HEK293 (cell line): ENCODE data around the gene HSD17B8.
A peak's percentile ranks its signal among the peaks of the same experiment; 100 is the strongest.

Experiments
- EGR2 ChIP-seq: fragments of 450-650 bp; formaldehyde crosslinking; IDR thresholded peaks from 2 replicates; pipeline ENCODE4 v1.5.1; 2016; ENCODE audit warnings: low read depth, missing biosample characterization, missing genetic modification characterization
- HOXA7 ChIP-seq: sonication (generic); formaldehyde crosslinking; IDR thresholded peaks from 2 replicates; pipeline ENCODE4 v1.8.1; 2022; ENCODE audit warnings: missing genetic modification reagents, borderline replicate concordance
- KLF1 ChIP-seq: fragments of 450-650 bp; formaldehyde crosslinking; IDR thresholded peaks from 2 replicates; pipeline ENCODE4 v1.5.1; 2016; ENCODE audit warnings: missing biosample characterization, missing genetic modification characterization
- PRDM1 ChIP-seq: fragments of 450-650 bp; formaldehyde crosslinking; IDR thresholded peaks from 2 replicates; pipeline ENCODE4; 2016; ENCODE audit warnings: missing biosample characterization, missing genetic modification characterization
- REPIN1 ChIP-seq: fragments of 450-650 bp; formaldehyde crosslinking; IDR thresholded peaks from 2 replicates; pipeline ENCODE4 v1.5.1; 2017; ENCODE audit warnings: missing biosample characterization, missing genetic modification characterization, low read depth
- SCRT1 ChIP-seq: fragments of 450-650 bp; formaldehyde crosslinking; IDR thresholded peaks from 2 replicates; pipeline ENCODE4 v1.5.1; 2016; ENCODE audit warnings: missing biosample characterization, missing genetic modification characterization, borderline replicate concordance
- SCRT2 ChIP-seq: fragments of 450-650 bp; formaldehyde crosslinking; IDR thresholded peaks from 2 replicates; pipeline ENCODE4 v1.5.1; 2016; ENCODE audit warnings: missing biosample characterization, missing genetic modification characterization
- SP7 ChIP-seq: fragments of 450-650 bp; formaldehyde crosslinking; IDR thresholded peaks from 2 replicates; pipeline ENCODE4 v1.5.1; 2016; ENCODE audit warnings: missing biosample characterization, missing genetic modification characterization
- WT1 ChIP-seq: fragments of 450-650 bp; formaldehyde crosslinking; IDR thresholded peaks from 2 replicates; pipeline ENCODE4 v1.5.1; 2016; ENCODE audit warnings: missing biosample characterization, missing genetic modification characterization
- ZFP37 ChIP-seq: fragments of 450-650 bp; formaldehyde crosslinking; IDR thresholded peaks from 2 replicates; pipeline ENCODE4 v1.5.1; 2016; ENCODE audit warnings: missing biosample characterization, missing genetic modification characterization
- ZNF146 ChIP-seq: fragments of 450-650 bp; formaldehyde crosslinking; IDR thresholded peaks from 2 replicates; pipeline ENCODE4 v1.5.1; 2016; ENCODE audit warnings: missing biosample characterization, missing genetic modification characterization
- ZNF19 ChIP-seq: fragments of 450-650 bp; formaldehyde crosslinking; IDR thresholded peaks from 2 replicates; pipeline ENCODE4; 2016; ENCODE audit warnings: missing biosample characterization, missing genetic modification characterization, low read depth
- ZNF202 ChIP-seq: fragments of 450-650 bp; formaldehyde crosslinking; IDR thresholded peaks from 2 replicates; pipeline ENCODE4 v1.5.1; 2016; ENCODE audit warnings: missing biosample characterization, missing genetic modification characterization, borderline replicate concordance
- ZNF23 ChIP-seq: fragments of 450-650 bp; formaldehyde crosslinking; IDR thresholded peaks from 2 replicates; pipeline ENCODE4 v1.5.1; 2016; ENCODE audit warnings: missing biosample characterization, missing genetic modification characterization, borderline replicate concordance
- ZNF239 ChIP-seq: fragments of 450-650 bp; formaldehyde crosslinking; IDR thresholded peaks from 2 replicates; pipeline ENCODE4 v1.5.1; 2016; ENCODE audit warnings: missing biosample characterization, missing genetic modification characterization
- ZNF274 ChIP-seq, 2 experiments: fragments of 200-500 bp in 1 of 2; fragments of 450-650 bp in 1 of 2; sonication (Bioruptor generic) in 1 of 2; formaldehyde crosslinking in 1 of 2; IDR thresholded peaks; 2 replicates each; pipeline versions ENCODE4 v1.5.1 to v1.6.1; 2014 to 2016; ENCODE audit warnings: borderline replicate concordance in 1 of 2, inconsistent platforms in 1 of 2, low read length in 1 of 2, missing biosample characterization in 1 of 2, missing genetic modification characterization in 1 of 2
- ZNF335 ChIP-seq: fragments of 450-650 bp; formaldehyde crosslinking; conservative IDR thresholded peaks from 2 replicates; pipeline ENCODE4 v1.5.1; 2016; ENCODE audit warnings: missing biosample characterization, missing genetic modification characterization
- ZNF433 ChIP-seq: fragments of 450-650 bp; formaldehyde crosslinking; IDR thresholded peaks from 2 replicates; pipeline ENCODE4 v1.5.1; 2016; ENCODE audit warnings: missing biosample characterization, missing genetic modification characterization, low read depth
- ZNF548 ChIP-seq: fragments of 450-650 bp; formaldehyde crosslinking; IDR thresholded peaks from 2 replicates; pipeline ENCODE4 v1.5.1; 2016; ENCODE audit warnings: missing biosample characterization, missing genetic modification characterization
- ZNF571 ChIP-seq: fragments of 450-650 bp; formaldehyde crosslinking; IDR thresholded peaks from 2 replicates; pipeline ENCODE4 v1.5.0; 2017; ENCODE audit warnings: missing biosample characterization, missing genetic modification characterization
- ZNF596 ChIP-seq: fragments of 450-650 bp; IDR thresholded peaks from 2 replicates; pipeline ENCODE4 v1.5.0; 2018; ENCODE audit warnings: missing biosample characterization, mild to moderate bottlenecking, missing genetic modification characterization, moderate library complexity
- ZNF626 ChIP-seq: fragments of 450-650 bp; sonication (Bioruptor Pico); formaldehyde crosslinking; IDR thresholded peaks from 2 replicates; pipeline ENCODE4 v1.5.1; 2018; ENCODE audit warnings: missing biosample characterization, missing genetic modification characterization, inconsistent platforms
- ZNF768 ChIP-seq: fragments of 450-650 bp; formaldehyde crosslinking; IDR thresholded peaks from 2 replicates; pipeline ENCODE4 v1.5.1; 2018; ENCODE audit warnings: missing biosample characterization, mild to moderate bottlenecking, missing genetic modification characterization
- ZNF785 ChIP-seq: fragments of 450-650 bp; formaldehyde crosslinking; IDR thresholded peaks from 2 replicates; pipeline ENCODE4 v1.5.1; 2016; ENCODE audit warnings: missing biosample characterization, missing genetic modification characterization
- TF ChIP-seq, protein P1 (sequence below): fragments of 450-650 bp; formaldehyde crosslinking; IDR thresholded peaks from 2 replicates; pipeline ENCODE4 v1.5.1; 2016; ENCODE audit warnings: missing biosample characterization, missing genetic modification characterization
- TF ChIP-seq, protein P2 (sequence below): fragments of 450-650 bp; formaldehyde crosslinking; IDR thresholded peaks from 2 replicates; pipeline ENCODE4; 2016; ENCODE audit warnings: missing biosample characterization, missing genetic modification characterization
- TF ChIP-seq, protein P3 (sequence below): fragments of 450-650 bp; formaldehyde crosslinking; IDR thresholded peaks from 2 replicates; pipeline ENCODE4 v1.5.1; 2016; ENCODE audit warnings: missing biosample characterization, missing genetic modification characterization
- TF ChIP-seq, protein P4 (sequence below): fragments of 450-650 bp; formaldehyde crosslinking; IDR thresholded peaks from 2 replicates; pipeline ENCODE4 v1.5.1; 2016; ENCODE audit warnings: missing biosample characterization, missing genetic modification characterization

The HSD17B8 gene

DNA sequence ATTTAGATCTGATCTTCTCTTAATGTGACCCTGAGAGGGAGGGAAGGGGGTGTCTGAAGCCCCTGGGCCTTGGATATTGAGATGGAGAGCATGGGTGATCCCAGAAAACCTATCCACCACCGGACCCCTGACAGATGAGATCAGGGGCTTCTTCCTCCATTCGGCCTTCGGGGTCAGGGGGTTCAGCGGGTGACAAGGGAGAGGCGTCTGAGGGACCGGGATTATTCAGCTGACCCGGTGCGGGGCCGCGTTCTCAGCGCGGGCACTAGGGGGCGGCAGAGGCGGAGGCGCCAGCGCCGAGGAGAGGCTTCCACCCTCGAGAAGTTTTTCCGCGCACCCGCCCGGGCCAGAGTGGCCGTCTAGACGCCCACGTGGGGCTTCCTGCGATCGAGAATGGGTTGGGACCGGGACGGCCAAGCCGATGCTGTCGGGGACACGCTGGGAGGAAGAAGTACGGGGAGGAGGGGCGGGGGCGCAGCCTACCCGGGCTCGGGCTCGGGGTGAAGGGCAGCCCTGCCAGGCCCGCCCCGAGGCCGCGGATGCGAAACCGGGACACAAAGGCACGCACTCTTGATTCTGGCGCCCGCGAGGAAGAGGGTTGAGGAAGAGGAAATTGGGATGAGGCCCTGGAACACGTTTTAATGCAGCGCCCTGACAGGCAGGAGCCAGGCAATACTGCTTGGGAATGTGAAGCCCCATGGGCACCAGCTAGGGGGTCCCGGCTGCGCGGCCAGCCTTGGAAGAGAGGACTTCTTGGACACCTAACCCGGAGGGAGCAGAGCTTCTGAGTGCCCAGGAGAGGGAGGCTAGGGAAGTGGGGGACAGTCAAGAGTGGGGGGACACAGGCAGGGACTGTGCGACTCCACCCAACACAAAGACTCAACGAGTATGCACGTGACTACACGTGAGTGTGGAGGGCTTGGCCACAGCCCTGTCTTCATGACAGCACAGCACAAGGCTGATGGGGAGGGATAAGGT is 42.8 kb upstream of the HSD17B8 start (continued):
- TF ChIP-seq, protein P1, sequence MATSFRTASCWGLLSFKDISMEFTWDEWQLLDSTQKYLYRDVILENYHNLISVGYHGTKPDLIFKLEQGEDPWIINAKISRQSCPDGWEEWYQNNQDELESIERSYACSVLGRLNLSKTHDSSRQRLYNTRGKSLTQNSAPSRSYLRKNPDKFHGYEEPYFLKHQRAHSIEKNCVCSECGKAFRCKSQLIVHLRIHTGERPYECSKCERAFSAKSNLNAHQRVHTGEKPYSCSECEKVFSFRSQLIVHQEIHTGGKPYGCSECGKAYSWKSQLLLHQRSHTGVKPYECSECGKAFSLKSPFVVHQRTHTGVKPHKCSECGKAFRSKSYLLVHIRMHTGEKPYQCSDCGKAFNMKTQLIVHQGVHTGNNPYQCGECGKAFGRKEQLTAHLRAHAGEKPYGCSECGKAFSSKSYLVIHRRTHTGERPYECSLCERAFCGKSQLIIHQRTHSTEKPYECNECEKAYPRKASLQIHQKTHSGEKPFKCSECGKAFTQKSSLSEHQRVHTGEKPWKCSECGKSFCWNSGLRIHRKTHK, result no peak
- TF ChIP-seq ZNF19 (tag by site-specific recombination) (no peak), SCRT1 (tag by site-specific recombination) (no peak), REPIN1 (no peak), HOXA7 (no peak), PRDM1 (no peak), SCRT2 (tag by site-specific recombination) (no peak), WT1 (peak; percentile 28), SP7 (peak; percentile 54), ZNF571 (tag by site-specific recombination) (no peak), EGR2 (tag by site-specific recombination) (peak; percentile 82), ZNF335 (peak; percentile 94), ZNF202 (no peak), ZNF596 (no peak), ZNF433 (no peak), ZNF274 (IDR thresholded peaks at IDR 0.05; ENCODE audit: low read length) (no peak), ZNF274 (tag by site-specific recombination; IDR thresholded peaks at IDR 0.05; ENCODE audit: borderline replicate concordance) (no peak), ZNF785 (tag by site-specific recombination) (no peak), ZNF23 (no peak), ZNF548 (tag by site-specific recombination) (no peak), ZFP37 (tag by site-specific recombination) (no peak), ZNF146 (tag by site-specific recombination) (no peak), ZNF626 (tag by site-specific recombination) (no peak), ZNF768 (tag by site-specific recombination) (no peak), ZNF239 (tag by site-specific recombination) (no peak), KLF1 (tag by site-specific recombination) (no peak; the same call in 1 of the 2 replicates)
- TF ChIP-seq, protein P2, sequence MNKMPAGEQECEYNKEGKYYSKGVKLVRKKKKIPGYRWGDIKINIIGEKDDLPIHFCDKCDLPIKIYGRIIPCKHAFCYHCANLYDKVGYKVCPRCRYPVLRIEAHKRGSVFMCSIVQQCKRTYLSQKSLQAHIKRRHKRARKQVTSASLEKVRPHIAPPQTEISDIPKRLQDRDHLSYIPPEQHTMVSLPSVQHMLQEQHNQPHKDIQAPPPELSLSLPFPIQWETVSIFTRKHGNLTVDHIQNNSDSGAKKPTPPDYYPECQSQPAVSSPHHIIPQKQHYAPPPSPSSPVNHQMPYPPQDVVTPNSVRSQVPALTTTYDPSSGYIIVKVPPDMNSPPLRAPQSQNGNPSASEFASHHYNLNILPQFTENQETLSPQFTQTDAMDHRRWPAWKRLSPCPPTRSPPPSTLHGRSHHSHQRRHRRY, result no peak
- TF ChIP-seq, protein P3, sequence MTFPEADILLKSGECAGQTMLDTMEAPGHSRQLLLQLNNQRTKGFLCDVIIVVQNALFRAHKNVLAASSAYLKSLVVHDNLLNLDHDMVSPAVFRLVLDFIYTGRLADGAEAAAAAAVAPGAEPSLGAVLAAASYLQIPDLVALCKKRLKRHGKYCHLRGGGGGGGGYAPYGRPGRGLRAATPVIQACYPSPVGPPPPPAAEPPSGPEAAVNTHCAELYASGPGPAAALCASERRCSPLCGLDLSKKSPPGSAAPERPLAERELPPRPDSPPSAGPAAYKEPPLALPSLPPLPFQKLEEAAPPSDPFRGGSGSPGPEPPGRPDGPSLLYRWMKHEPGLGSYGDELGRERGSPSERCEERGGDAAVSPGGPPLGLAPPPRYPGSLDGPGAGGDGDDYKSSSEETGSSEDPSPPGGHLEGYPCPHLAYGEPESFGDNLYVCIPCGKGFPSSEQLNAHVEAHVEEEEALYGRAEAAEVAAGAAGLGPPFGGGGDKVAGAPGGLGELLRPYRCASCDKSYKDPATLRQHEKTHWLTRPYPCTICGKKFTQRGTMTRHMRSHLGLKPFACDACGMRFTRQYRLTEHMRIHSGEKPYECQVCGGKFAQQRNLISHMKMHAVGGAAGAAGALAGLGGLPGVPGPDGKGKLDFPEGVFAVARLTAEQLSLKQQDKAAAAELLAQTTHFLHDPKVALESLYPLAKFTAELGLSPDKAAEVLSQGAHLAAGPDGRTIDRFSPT, result peak; percentile 60; the same call in 1 of the 2 replicates
- TF ChIP-seq, protein P4, sequence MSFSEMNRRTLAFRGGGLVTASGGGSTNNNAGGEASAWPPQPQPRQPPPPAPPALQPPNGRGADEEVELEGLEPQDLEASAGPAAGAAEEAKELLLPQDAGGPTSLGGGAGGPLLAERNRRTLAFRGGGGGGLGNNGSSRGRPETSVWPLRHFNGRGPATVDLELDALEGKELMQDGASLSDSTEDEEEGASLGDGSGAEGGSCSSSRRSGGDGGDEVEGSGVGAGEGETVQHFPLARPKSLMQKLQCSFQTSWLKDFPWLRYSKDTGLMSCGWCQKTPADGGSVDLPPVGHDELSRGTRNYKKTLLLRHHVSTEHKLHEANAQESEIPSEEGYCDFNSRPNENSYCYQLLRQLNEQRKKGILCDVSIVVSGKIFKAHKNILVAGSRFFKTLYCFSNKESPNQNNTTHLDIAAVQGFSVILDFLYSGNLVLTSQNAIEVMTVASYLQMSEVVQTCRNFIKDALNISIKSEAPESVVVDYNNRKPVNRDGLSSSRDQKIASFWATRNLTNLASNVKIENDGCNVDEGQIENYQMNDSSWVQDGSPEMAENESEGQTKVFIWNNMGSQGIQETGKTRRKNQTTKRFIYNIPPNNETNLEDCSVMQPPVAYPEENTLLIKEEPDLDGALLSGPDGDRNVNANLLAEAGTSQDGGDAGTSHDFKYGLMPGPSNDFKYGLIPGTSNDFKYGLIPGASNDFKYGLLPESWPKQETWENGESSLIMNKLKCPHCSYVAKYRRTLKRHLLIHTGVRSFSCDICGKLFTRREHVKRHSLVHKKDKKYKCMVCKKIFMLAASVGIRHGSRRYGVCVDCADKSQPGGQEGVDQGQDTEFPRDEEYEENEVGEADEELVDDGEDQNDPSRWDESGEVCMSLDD, result peak; percentile 72
